ENCODE measurements around the gene CELSR1. TPM values are rescaled to one million over a fixed set of nuclear protein-coding genes. Genes with fewer than 3 reads are reported as not detected.

CELSR1 gene
- total RNA-seq, 1 donor from 2014 or later: 7.7 TPM

GRCh38 chr22:46379066-46379930, 158.1 kb downstream of the CELSR1 start:
- DNase-seq (ENCODE audit: low spot score): no peak
- H3K4me1 Mint-ChIP-seq (ENCODE audit: unreplicated experiment): peaks cover 2% of the 10 kb centered on the region
- no peak overlapping the region for H3K4me3 Mint-ChIP-seq (ENCODE audit: unreplicated experiment)
- TF ChIP-seq CTCF (IDR thresholded peaks at IDR 0.05; ENCODE audit: unreplicated experiment): no peak
- peaks cover 4% of the 10 kb centered on the region for H3K9me3 Mint-ChIP-seq (ENCODE audit: unreplicated experiment)
- H3K27ac Mint-ChIP-seq (ENCODE audit: unreplicated experiment): no peak overlapping the region
- peaks cover 22% of the 10 kb centered on the region for H3K36me3 Mint-ChIP-seq (ENCODE audit: low read depth, unreplicated experiment)
- H3K27me3 Mint-ChIP-seq (ENCODE audit: unreplicated experiment): peaks cover 9% of the 10 kb centered on the region

- peaks cover 10% of the 10 kb centered on the region for H3K4me1 Mint-ChIP-seq (ENCODE audit: unreplicated experiment)
- no peak for DNase-seq (ENCODE audit: low spot score)
- H3K9me3 Mint-ChIP-seq (ENCODE audit: unreplicated experiment): peaks cover 4% of the 10 kb centered on the region
- H3K27ac Mint-ChIP-seq (ENCODE audit: unreplicated experiment): no peak overlapping the region
- H3K4me3 Mint-ChIP-seq (ENCODE audit: unreplicated experiment): no peak overlapping the region
- H3K27me3 Mint-ChIP-seq (ENCODE audit: unreplicated experiment): peaks cover 13% of the 10 kb centered on the region
- no peak for TF ChIP-seq CTCF (IDR thresholded peaks at IDR 0.05; ENCODE audit: unreplicated experiment)
- peaks cover 22% of the 10 kb centered on the region for H3K36me3 Mint-ChIP-seq (ENCODE audit: low read depth, unreplicated experiment)
Measured at GRCh38 chr22:46378426-46379065, 158.9 kb downstream of the CELSR1 start.

- TF ChIP-seq CTCF (IDR thresholded peaks at IDR 0.05; ENCODE audit: unreplicated experiment): no peak
- Mint-ChIP-seq H3K27ac (ENCODE audit: unreplicated experiment) (no peak overlapping the region), H3K27me3 (ENCODE audit: unreplicated experiment) (peaks cover 13% of the 10 kb centered on the region), H3K4me1 (ENCODE audit: unreplicated experiment) (peaks cover 10% of the 10 kb centered on the region), H3K4me3 (ENCODE audit: unreplicated experiment) (no peak overlapping the region), H3K36me3 (ENCODE audit: low read depth, unreplicated experiment) (peaks cover 19% of the 10 kb centered on the region), H3K9me3 (ENCODE audit: unreplicated experiment) (peaks cover 4% of the 10 kb centered on the region)
- DNase-seq (ENCODE audit: low spot score): no peak
Measured at GRCh38 chr22:46377525-46378425, 159.6 kb downstream of the CELSR1 start.

- DNase-seq (ENCODE audit: low spot score): no peak
- no peak for TF ChIP-seq CTCF (IDR thresholded peaks at IDR 0.05; ENCODE audit: unreplicated experiment)
- H3K36me3 Mint-ChIP-seq (ENCODE audit: low read depth, unreplicated experiment): peaks cover 14% of the 10 kb centered on the region
- peaks cover 10% of the 10 kb centered on the region for H3K4me1 Mint-ChIP-seq (ENCODE audit: unreplicated experiment)
- H3K27me3 Mint-ChIP-seq (ENCODE audit: unreplicated experiment): peaks cover 13% of the 10 kb centered on the region
- no peak overlapping the region for H3K4me3 Mint-ChIP-seq (ENCODE audit: unreplicated experiment)
- no peak overlapping the region for H3K27ac Mint-ChIP-seq (ENCODE audit: unreplicated experiment)
- H3K9me3 Mint-ChIP-seq (ENCODE audit: unreplicated experiment): peaks cover 4% of the 10 kb centered on the region
Measured at GRCh38 chr22:46376908-46377524, 160.4 kb downstream of the CELSR1 start.

Data from endothelial cell (in vitro differentiated cells).